ENCODE results near the gene CFAP45. TPM values are rescaled to one million over a fixed set of nuclear protein-coding genes. Genes with fewer than 3 reads are reported as not detected.

Gene CFAP45
- total and polyA plus RNA-seq, 2 experiments from 2014 or later: 0.43 TPM; not detected in 1

- H3K4me2 ChIP-seq: no peak overlapping the region
- 97% methylated on average over 2 of the region's 2 CpGs for WGBS (ENCODE audit: low lambda C conversion rate, missing lambda C conversion rate)
- H3K79me2 ChIP-seq: no peaks in the 10 kb centered on the region
- TF ChIP-seq, protein P1, sequence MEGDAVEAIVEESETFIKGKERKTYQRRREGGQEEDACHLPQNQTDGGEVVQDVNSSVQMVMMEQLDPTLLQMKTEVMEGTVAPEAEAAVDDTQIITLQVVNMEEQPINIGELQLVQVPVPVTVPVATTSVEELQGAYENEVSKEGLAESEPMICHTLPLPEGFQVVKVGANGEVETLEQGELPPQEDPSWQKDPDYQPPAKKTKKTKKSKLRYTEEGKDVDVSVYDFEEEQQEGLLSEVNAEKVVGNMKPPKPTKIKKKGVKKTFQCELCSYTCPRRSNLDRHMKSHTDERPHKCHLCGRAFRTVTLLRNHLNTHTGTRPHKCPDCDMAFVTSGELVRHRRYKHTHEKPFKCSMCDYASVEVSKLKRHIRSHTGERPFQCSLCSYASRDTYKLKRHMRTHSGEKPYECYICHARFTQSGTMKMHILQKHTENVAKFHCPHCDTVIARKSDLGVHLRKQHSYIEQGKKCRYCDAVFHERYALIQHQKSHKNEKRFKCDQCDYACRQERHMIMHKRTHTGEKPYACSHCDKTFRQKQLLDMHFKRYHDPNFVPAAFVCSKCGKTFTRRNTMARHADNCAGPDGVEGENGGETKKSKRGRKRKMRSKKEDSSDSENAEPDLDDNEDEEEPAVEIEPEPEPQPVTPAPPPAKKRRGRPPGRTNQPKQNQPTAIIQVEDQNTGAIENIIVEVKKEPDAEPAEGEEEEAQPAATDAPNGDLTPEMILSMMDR (IDR thresholded peaks at IDR 0.05; ENCODE audit: poor library complexity): no peak
- TF ChIP-seq EZH2phosphoT487 (IDR thresholded peaks at IDR 0.05; ENCODE audit: low read depth, severe bottlenecking, unreplicated experiment) (no peak), EZH2 (IDR thresholded peaks at IDR 0.05; ENCODE audit: borderline replicate concordance) (no peak)
- H2AFZ ChIP-seq: no peak overlapping the region
- H3K4me1 ChIP-seq (ENCODE audit: insufficient read depth): no peaks in the 10 kb centered on the region
- no peak overlapping the region for H3K27ac ChIP-seq
- H3K9me3 ChIP-seq (ENCODE audit: low read depth): no peaks in the 10 kb centered on the region
- no peak for DNase-seq (ENCODE audit: low spot score)
- H4K20me1 ChIP-seq (ENCODE audit: insufficient read depth, poor library complexity, severe bottlenecking): no peaks in the 10 kb centered on the region
- H3K27me3 ChIP-seq: no peaks in the 10 kb centered on the region
- no peak overlapping the region for H3K4me3 ChIP-seq
- no peaks in the 10 kb centered on the region for H3K9me2 ChIP-seq (replicated peaks; ENCODE audit: insufficient read depth)
- H3K36me3 ChIP-seq (replicated peaks; ENCODE audit: insufficient read depth, low read depth): no peaks in the 10 kb centered on the region
Measured at GRCh38 chr1:159832309-159832708, 67.7 kb downstream of the CFAP45 start.

DNA sequence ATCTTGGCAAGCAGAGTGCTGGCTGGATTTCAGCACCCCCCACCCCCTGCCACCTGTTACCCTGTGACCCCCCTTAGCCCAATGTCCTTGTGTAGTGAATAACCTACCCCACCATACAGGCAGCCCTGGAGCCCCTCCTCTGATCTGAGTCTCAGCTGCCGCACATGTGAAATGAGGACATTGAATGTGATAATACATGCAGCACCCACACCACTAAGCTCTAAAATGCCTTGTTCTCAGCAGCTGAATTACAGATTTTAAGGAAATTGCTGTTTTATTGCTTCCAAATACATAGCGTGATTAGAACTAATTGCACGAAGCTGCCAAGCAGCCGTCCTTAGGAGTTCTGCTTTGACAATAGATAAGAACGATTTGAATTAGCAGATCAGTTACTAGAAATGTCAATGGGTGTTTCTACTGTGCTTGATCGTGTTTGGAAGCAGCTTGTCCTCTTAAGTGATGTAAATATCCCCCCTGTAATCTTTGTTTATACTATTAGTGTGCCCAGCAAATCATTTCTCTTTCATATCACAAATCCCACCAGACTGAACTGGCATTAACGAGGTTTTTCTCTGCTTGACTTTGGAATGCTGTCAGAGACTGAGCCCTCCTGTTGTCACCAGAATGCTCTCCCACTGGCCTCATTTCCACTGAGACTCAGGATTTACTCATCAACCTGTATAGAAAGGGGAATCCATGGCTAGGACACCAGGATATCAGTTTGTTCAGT, 68.4 kb downstream of the CFAP45 start:
- TF ChIP-seq, protein P1 (IDR thresholded peaks at IDR 0.05; ENCODE audit: poor library complexity): no peak
- TF ChIP-seq EZH2phosphoT487 (IDR thresholded peaks at IDR 0.05; ENCODE audit: low read depth, severe bottlenecking, unreplicated experiment) (no peak), EZH2 (IDR thresholded peaks at IDR 0.05; ENCODE audit: borderline replicate concordance) (no peak)
- Histone ChIP-seq H3K27me3 (no peaks in the 10 kb centered on the region), H3K27ac (no peak overlapping the region), H4K20me1 (ENCODE audit: insufficient read depth, poor library complexity, severe bottlenecking) (no peaks in the 10 kb centered on the region), H3K9me3 (ENCODE audit: low read depth) (no peaks in the 10 kb centered on the region), H3K4me3 (no peak overlapping the region), H3K4me2 (no peak overlapping the region), H2AFZ (no peak overlapping the region), H3K9me2 (replicated peaks; ENCODE audit: insufficient read depth) (no peaks in the 10 kb centered on the region), H3K4me1 (ENCODE audit: insufficient read depth) (no peaks in the 10 kb centered on the region), H3K36me3 (replicated peaks; ENCODE audit: insufficient read depth, low read depth) (no peaks in the 10 kb centered on the region), H3K79me2 (no peaks in the 10 kb centered on the region)
- DNase-seq (ENCODE audit: low spot score): no peak
- 26% methylated on average over 7 of the region's 7 CpGs for WGBS (ENCODE audit: low lambda C conversion rate, missing lambda C conversion rate)

DNA sequence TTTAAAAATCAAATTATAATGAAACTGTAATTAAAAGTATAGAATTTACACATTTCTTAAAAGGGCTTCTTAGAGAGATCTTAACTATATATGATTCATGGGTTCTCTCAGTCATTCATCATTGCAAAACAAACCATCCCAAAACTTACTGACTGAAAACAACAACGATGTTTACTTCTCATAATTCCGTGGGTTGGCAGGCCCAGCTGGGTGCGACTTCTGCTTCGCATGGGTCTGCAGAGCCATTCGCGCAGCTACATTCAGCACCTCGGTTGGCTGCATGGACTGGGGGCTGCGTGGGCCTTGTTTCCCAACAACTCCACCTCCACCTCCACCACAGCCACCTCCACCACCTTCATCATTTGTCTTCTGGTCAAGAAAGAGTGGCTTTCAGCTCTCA, 69.2 kb downstream of the CFAP45 start:
- Histone ChIP-seq H3K27me3 (no peaks in the 10 kb centered on the region), H3K4me3 (no peak overlapping the region), H3K36me3 (replicated peaks; ENCODE audit: insufficient read depth, low read depth) (no peaks in the 10 kb centered on the region), H3K4me2 (no peak overlapping the region), H3K9me3 (ENCODE audit: low read depth) (no peaks in the 10 kb centered on the region), H3K27ac (no peak overlapping the region), H3K79me2 (no peaks in the 10 kb centered on the region), H4K20me1 (ENCODE audit: insufficient read depth, poor library complexity, severe bottlenecking) (no peaks in the 10 kb centered on the region), H2AFZ (no peak overlapping the region), H3K9me2 (replicated peaks; ENCODE audit: insufficient read depth) (no peaks in the 10 kb centered on the region), H3K4me1 (ENCODE audit: insufficient read depth) (no peaks in the 10 kb centered on the region)
- no peak for TF ChIP-seq EZH2phosphoT487 (IDR thresholded peaks at IDR 0.05; ENCODE audit: low read depth, severe bottlenecking, unreplicated experiment)
- no peak for TF ChIP-seq EZH2 (IDR thresholded peaks at IDR 0.05; ENCODE audit: borderline replicate concordance)
- TF ChIP-seq, protein P1 (IDR thresholded peaks at IDR 0.05; ENCODE audit: poor library complexity): no peak
- WGBS (ENCODE audit: low lambda C conversion rate, missing lambda C conversion rate): 97% methylated on average over 8 of the region's 8 CpGs
- DNase-seq (ENCODE audit: low spot score): no peak
